HG02610 (cell line): ENCODE data around the gene TTC3.
"Not testable (repeated sequence)": the region's sequence is repeated elsewhere in the genome, so short reads cannot be mapped to it uniquely, and the experiment has no call there.

Experiments used
- ATAC-seq: cut with Tn5 transposase; IDR thresholded peaks from one replicate; pipeline ENCODE4 v1.9.1; 2021; ENCODE audit warnings: mild to moderate bottlenecking, moderate library complexity; ENCODE audit not compliant: unreplicated experiment

The TTC3 gene

GRCh38 chr21:37072988-37073416 is at the start of gene TTC3, which contains the start of gene PIGP:
TSS of gene TTC3 (plus strand) at chr21:37073254. CDS start at chr21:37087258, 14,004 bp downstream.
TSS of gene PIGP (minus strand) at chr21:37073071. CDS start at chr21:37072515, 556 bp downstream.
- peak; percentile 66 for ATAC-seq

- no peak for ATAC-seq
These were observed 46.6 kb upstream of the TTC3 start for GRCh38 chr21:37026499-37026898.

GRCh38 chr21:37028570-37028969 is 44.5 kb upstream of the TTC3 start:
- no peak for ATAC-seq

- no peak for ATAC-seq
These were observed 42.2 kb upstream of the TTC3 start for GRCh38 chr21:37030864-37031263.

- no peak for ATAC-seq
These were observed 40.8 kb upstream of the TTC3 start for GRCh38 chr21:37032293-37032692.

- no peak for ATAC-seq
These were observed 40.1 kb upstream of the TTC3 start for GRCh38 chr21:37032877-37033471.

GRCh38 chr21:37034394-37034793 is 38.7 kb upstream of the TTC3 start:
- not testable (repeated sequence) for ATAC-seq

- ATAC-seq = no peak
These were observed 36.9 kb upstream of the TTC3 start for GRCh38 chr21:37036177-37036576.

- ATAC-seq = no peak
These were observed 33.5 kb upstream of the TTC3 start for GRCh38 chr21:37039411-37040075.

GRCh38 chr21:37040212-37040611 is 32.8 kb upstream of the TTC3 start:
- no peak for ATAC-seq

GRCh38 chr21:37041706-37042271 is 31.3 kb upstream of the TTC3 start:
- ATAC-seq = no peak

- ATAC-seq = no peak
These were observed 29.2 kb upstream of the TTC3 start for GRCh38 chr21:37043818-37044217.

GRCh38 chr21:37044643-37045042 is 28.4 kb upstream of the TTC3 start:
- no peak for ATAC-seq

GRCh38 chr21:37045149-37045548 is 27.9 kb upstream of the TTC3 start:
- ATAC-seq = no peak

- ATAC-seq = no peak
These were observed 27.5 kb upstream of the TTC3 start for GRCh38 chr21:37045556-37045955.

- no peak for ATAC-seq
These were observed 26.0 kb upstream of the TTC3 start for GRCh38 chr21:37047079-37047478.

- ATAC-seq = not testable (repeated sequence)
These were observed 23.3 kb upstream of the TTC3 start for GRCh38 chr21:37049741-37050140.

- ATAC-seq = no peak
These were observed 17.7 kb upstream of the TTC3 start for GRCh38 chr21:37055271-37055855.

- ATAC-seq = no peak
These were observed 15.4 kb upstream of the TTC3 start for GRCh38 chr21:37057614-37058013.

- ATAC-seq = no peak
These were observed 14.8 kb upstream of the TTC3 start for GRCh38 chr21:37058261-37058660.

- no peak for ATAC-seq
These were observed 13.9 kb upstream of the TTC3 start for GRCh38 chr21:37059181-37059580.

- ATAC-seq = no peak
These were observed 12.8 kb upstream of the TTC3 start for GRCh38 chr21:37060296-37060695.
